K562 (cell line): Measurements from ENCODE around the gene RIC8B. TPM values are rescaled to one million over a fixed set of nuclear protein-coding genes. Genes with fewer than 3 reads are reported as not detected.

Experiments
- ATAC-seq: fragments of 200-7000 bp; cut with Tn5 transposase; 3 replicates; pipeline ENCODE4 v1.9.1; 2020; ENCODE audit warnings: moderate library complexity
- BruUV-seq: library from RNA; stranded (reverse); fragments of 400-500 nt; replicated peaks from 2 replicates; lab custom pipeline; 2021; lab: Mats Ljungman, UMichigan
- CTCF ChIA-PET: fragments of 300-600 bp; formaldehyde crosslinking; extraction: SDS; loops from one replicate; lab custom pipeline; 2021; ENCODE audit warnings: low intra/inter-chr PET ratio; lab: Yijun Ruan, JAX
- POLR2A ChIA-PET: fragments of 300-600, 350-650 bp; sonication (Branson Sonifier 250); formaldehyde crosslinking; extraction: SDS; loops from one replicate; lab custom pipeline; 2021; ENCODE audit warnings: antibody characterized with exemption, inconsistent platforms; lab: Yijun Ruan, JAX
- DNase-seq, 4 experiments: peaks; one replicate each; pipeline versions ENCODE4 v3.0.0 to v3.0.0-alpha.2; 2011 to 2018; ENCODE audit warnings: low spot score in 3 of 4, mixed read lengths in 3 of 4; ENCODE audit errors: extremely low read depth in 1 of 4
- FAIRE-seq: peaks from 2 replicates; lab custom pipeline; 2011; peaks lifted over from hg19 to GRCh38; lab: Jason Lieb, UNC
- H2AFZ ChIP-seq: 2 replicates; pipeline ENCODE4 v1.6.0; 2011; ENCODE audit warnings: low read depth, low read length, control low read depth, inconsistent platforms
- H3K27ac ChIP-seq: fragments of 200-600 bp; 3 replicates; pipeline ENCODE4 v1.8.0; 2011; ENCODE audit warnings: low read depth, mild to moderate bottlenecking, control low read depth, inconsistent platforms, low read length, moderate library complexity, mixed read lengths; ENCODE audit errors: extremely low read depth
- H3K27me3 ChIP-seq, 2 experiments: fragments of 300-600 bp in 1 of 2; 2 replicates in 1 of 2; 3 replicates in 1 of 2; pipeline versions ENCODE4 v1.6.0 to v1.8.0; 2011; ENCODE audit warnings: inconsistent platforms in 2 of 2, low read length in 2 of 2, mild to moderate bottlenecking in 1 of 2, mixed read lengths in 1 of 2, moderate library complexity in 1 of 2; ENCODE audit not compliant: control insufficient read depth in 2 of 2, insufficient read depth in 2 of 2
- H3K36me3 ChIP-seq: fragments of 300-600 bp; 3 replicates; pipeline ENCODE4 v1.8.0; 2011; ENCODE audit warnings: mild to moderate bottlenecking, low read length, inconsistent platforms; ENCODE audit not compliant: control insufficient read depth, insufficient read depth
- H3K4me1 ChIP-seq, 2 experiments: fragments of 200-600 bp in 1 of 2; replicated peaks in 1 of 2; 2 replicates in 1 of 2; 3 replicates in 1 of 2; pipeline versions ENCODE4 v1.5.1 to v1.8.0; 2011; ENCODE audit warnings: inconsistent platforms in 2 of 2, low read length in 2 of 2, mild to moderate bottlenecking in 1 of 2, mixed read lengths in 1 of 2, moderate library complexity in 1 of 2; ENCODE audit not compliant: control insufficient read depth in 2 of 2, insufficient read depth in 2 of 2
- H3K4me2 ChIP-seq: 2 replicates; pipeline ENCODE4 v1.6.1; 2011; ENCODE audit warnings: low read length, control low read depth, inconsistent platforms, mixed read lengths; ENCODE audit not compliant: insufficient read depth
- H3K4me3 ChIP-seq: fragments of 200-600 bp; sonication (generic), shearing (Covaris generic); 2 replicates; pipeline ENCODE4 v1.5.1; 2016; ENCODE audit warnings: control low read depth, inconsistent platforms
- H3K79me2 ChIP-seq: fragments of 200-600 bp; 3 replicates; pipeline ENCODE4 v1.8.0; 2011; ENCODE audit warnings: low read length, inconsistent platforms; ENCODE audit not compliant: control insufficient read depth, insufficient read depth
- H3K9ac ChIP-seq, 2 experiments: 2 replicates each; pipeline versions ENCODE4 v1.6.0 to v1.6.1; 2011; ENCODE audit warnings: low read depth in 2 of 2, low read length in 2 of 2, control low read depth in 1 of 2, inconsistent platforms in 1 of 2, mild to moderate bottlenecking in 1 of 2, mixed read lengths in 1 of 2; ENCODE audit not compliant: insufficient read depth in 1 of 2
- H3K9me1 ChIP-seq: one replicate; pipeline ENCODE4 v1.6.0; 2011; ENCODE audit warnings: inconsistent platforms, mild to moderate bottlenecking, low read length, moderate library complexity; ENCODE audit not compliant: control insufficient read depth, insufficient read depth
- H3K9me3 ChIP-seq: replicated peaks from 2 replicates; pipeline ENCODE4 v1.5.1; 2011; ENCODE audit warnings: low read depth, low read length, inconsistent platforms; ENCODE audit not compliant: control insufficient read depth, insufficient read depth
- H4K20me1 ChIP-seq: replicated peaks from 2 replicates; pipeline ENCODE4 v1.6.1; 2011; ENCODE audit warnings: low read length, inconsistent platforms, mixed read lengths; ENCODE audit not compliant: control insufficient read depth, insufficient read depth
- ARID2 ChIP-seq: fragments of 450-650 bp; IDR thresholded peaks from 2 replicates; pipeline ENCODE4 v1.6.1; 2017; ENCODE audit warnings: antibody characterized with exemption, mild to moderate bottlenecking
- CBX3 ChIP-seq, 2 experiments: IDR thresholded peaks; 1 replicate in 1 of 2; 2 replicates in 1 of 2; pipeline ENCODE4 v1.6.1; 2012; ENCODE audit warnings: inconsistent platforms in 2 of 2, low read length in 2 of 2, borderline replicate concordance in 1 of 2, control low read depth in 1 of 2
- CEBPB ChIP-seq: fragments of 450-650 bp; IDR thresholded peaks from 2 replicates; pipeline ENCODE4 v1.6.1; 2016; ENCODE audit warnings: missing genetic modification characterization, missing compliant biosample characterization
- DEAF1 ChIP-seq: fragments of 450-650 bp; formaldehyde crosslinking; IDR thresholded peaks from 2 replicates; pipeline ENCODE4 v1.4.0; 2020; ENCODE audit warnings: mild to moderate bottlenecking, moderate library complexity
- FOXP1 ChIP-seq: sonication (generic); formaldehyde crosslinking; IDR thresholded peaks from 2 replicates; pipeline ENCODE4 v1.8.0; 2022; ENCODE audit warnings: mild to moderate bottlenecking, missing genetic modification reagents
- MYNN ChIP-seq, 2 experiments: sonication (generic); formaldehyde crosslinking in 1 of 2; IDR thresholded peaks; 2 replicates each; pipeline versions ENCODE4 v1.5.0 to v1.6.1; 2016 to 2020; ENCODE audit warnings: antibody characterized with exemption in 1 of 2, missing genetic modification reagents in 1 of 2
- RFX1 ChIP-seq: fragments of 450-650 bp; IDR thresholded peaks from 2 replicates; pipeline ENCODE4 v1.6.1; 2016; ENCODE audit warnings: mild to moderate bottlenecking, moderate library complexity
- SMARCC2 ChIP-seq: fragments of 450-650 bp; IDR thresholded peaks from 2 replicates; pipeline ENCODE4 v1.6.1; 2017; ENCODE audit warnings: antibody characterized with exemption, moderate library complexity, mild to moderate bottlenecking, low read depth
- ZBTB17 ChIP-seq: fragments of 450-650 bp; formaldehyde crosslinking; IDR thresholded peaks from 2 replicates; pipeline ENCODE4 v1.4.0; 2020; ENCODE audit warnings: mild to moderate bottlenecking
- ZNF121 ChIP-seq: sonication (generic); formaldehyde crosslinking; conservative IDR thresholded peaks from 2 replicates; pipeline ENCODE4 v1.8.0; 2022; ENCODE audit warnings: missing genetic modification reagents
- ZNF511 ChIP-seq: sonication (generic); formaldehyde crosslinking; IDR thresholded peaks from 2 replicates; pipeline ENCODE4 v1.8.0; 2022; ENCODE audit warnings: mild to moderate bottlenecking, missing genetic modification reagents
- ZNF561 ChIP-seq: fragments of 450-650 bp; formaldehyde crosslinking; conservative IDR thresholded peaks from 2 replicates; pipeline ENCODE4 v1.4.0; 2020; ENCODE audit warnings: mild to moderate bottlenecking, moderate library complexity
- WGBS: fragments of 100-300 bp; shearing (Covaris generic); methylation state at CpG from one replicate; pipeline ENCODE4 v1.1.6; 2016; ENCODE audit warnings: low coverage, mixed read lengths; ENCODE audit not compliant: insufficient coverage; ENCODE audit errors: missing lambda C conversion rate; 5-methylcytosine and 5-hydroxymethylcytosine counted together
- in situ Hi-C: fragments of 300-500 bp; cut with MboI; formaldehyde crosslinking; loops from 4 replicates; pipeline ENCODE4 v1.15.0; 2018; ENCODE audit warnings: inconsistent platforms, mixed read lengths
- intact Hi-C: fragments of 100-400 bp; cut with micrococcal nuclease; formaldehyde crosslinking; loops from 2 replicates; pipeline ENCODE4 v1.14.2; 2022
- polyA plus RNA-seq, 8 experiments: library from polyadenylated mRNA; depleted of rRNA in 4 of 8; stranded (reverse) in 5 of 8; unstranded in 3 of 8; fragments of >200 nt; fragmentation: Nextera tagmentation in 2 of 8; fragmentation: Illumina TruSeq in 1 of 8; extraction: Ambion mirVana in 2 of 8; extraction: Trizol in 1 of 8; gene quantifications; 2 replicates each; pipeline versions ENCODE4 v1.2.1 to v1.2.3, GENCODE V29; 2011 to 2014; ENCODE audit warnings: inconsistent platforms in 1 of 8, missing spikeins in 1 of 8
- total RNA-seq, 7 experiments: library from RNA; depleted of rRNA in 6 of 7; stranded (reverse); fragments of >200 nt in 6 of 7; fragmentation: Illumina TruSeq in 2 of 7; extraction: Trizol in 2 of 7; gene quantifications; 2 replicates each; pipeline versions ENCODE4 v1.2.1 to v1.2.3, GENCODE V29; 2011 to 2021; ENCODE audit warnings: low replicate concordance in 1 of 7
- TF ChIP-seq, protein P1 (sequence below): sonication (generic); formaldehyde crosslinking; IDR thresholded peaks from 2 replicates; pipeline ENCODE4 v1.9.0; 2022; ENCODE audit warnings: mild to moderate bottlenecking, missing genetic modification reagents
- TF ChIP-seq, protein P2 (sequence below): fragments of 450-650 bp; formaldehyde crosslinking; IDR thresholded peaks from 2 replicates; pipeline ENCODE4 v1.4.0; 2020; ENCODE audit warnings: mild to moderate bottlenecking

Gene RIC8B
- total and polyA plus RNA-seq, 9 of the 15 experiments (the other 6 are each of a cell fraction or from before 2014, with no cell fraction given) = 0.92 to 8.1 (median 4.8) TPM

DNA sequence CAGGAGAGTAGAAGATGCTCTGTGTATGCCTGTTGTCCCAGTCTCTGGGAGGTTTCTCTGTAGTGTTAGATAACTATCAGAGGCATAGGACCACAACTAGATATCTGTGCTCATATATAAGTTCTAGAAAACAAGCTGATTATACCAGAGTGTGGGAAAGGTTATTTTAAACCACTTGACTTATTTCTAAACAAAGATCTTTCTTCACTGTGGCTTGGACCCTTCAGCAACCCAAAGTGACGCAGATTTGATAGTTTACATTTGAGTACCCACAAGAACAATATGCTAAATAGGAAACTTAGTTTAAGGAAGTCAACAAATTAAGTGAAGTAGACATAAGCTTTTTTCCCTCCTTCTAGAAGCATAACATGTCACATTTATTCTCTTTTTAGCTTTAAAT is 41.3 kb downstream of the RIC8B start (continued):
- no peak for TF ChIP-seq DEAF1 (CRISPR knock-in tag)
- TF ChIP-seq, all 486 proteins: peak for 0

DNA sequence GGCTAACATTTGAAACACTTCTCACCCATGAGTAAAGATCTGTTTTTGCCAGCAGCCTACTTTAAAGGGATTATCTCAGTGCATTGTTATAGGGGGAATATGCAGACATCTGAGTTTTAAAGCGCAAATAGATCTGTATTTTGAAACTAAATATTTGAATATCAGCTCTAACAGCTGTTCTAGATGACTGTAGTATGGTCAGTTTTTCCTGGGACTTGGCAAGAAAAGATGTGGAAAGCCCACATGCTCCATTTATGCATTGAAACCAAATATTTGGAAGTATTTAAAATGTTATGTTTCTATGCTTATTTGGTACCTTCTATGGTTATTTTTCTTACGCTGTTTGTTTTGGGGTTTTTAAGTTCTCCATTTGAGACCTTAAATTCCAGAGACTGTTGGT is 41.7 kb downstream of the RIC8B start:
- in situ Hi-C loops = no loop called here
- Histone ChIP-seq H4K20me1 (no peaks in the 10 kb centered on the region), H3K9me1 (no peaks in the 10 kb centered on the region), H3K9ac (no peak overlapping the region), H3K4me2 (no peak overlapping the region), H3K4me1 (no peaks in the 10 kb centered on the region), H3K9me3 (no peaks in the 10 kb centered on the region), H3K36me3 (peaks cover 11% of the 10 kb centered on the region; the same call in 2 of the 3 replicates), H3K79me2 (no peaks in the 10 kb centered on the region), H2AFZ (no peak overlapping the region), H3K27ac (no peak overlapping the region), H3K4me3 (no peak overlapping the region), H3K27me3 (no peaks in the 10 kb centered on the region)
- intact Hi-C loops = no loop called here
- FAIRE-seq (peak; percentile 74), DNase-seq (no peak), ATAC-seq (no peak)
- BruUV-seq = no TSS peak
- CTCF ChIA-PET = no interaction called here
- POLR2A ChIA-PET = interaction anchor here (0.6 to 0.9 kb wide), 2 partner anchors 15 to 94 kb away, joined by 3 read pairs; no protein-coding TSS in a partner anchor
- 90% methylated on average over 2 of the region's 2 CpGs for WGBS
- TF ChIP-seq FOXP1 (CRISPR knock-in tag) (no peak), SMARCC2 (no peak), ZNF121 (no peak), ARID2 (no peak), RFX1 (no peak), CBX3 (IDR thresholded peaks at IDR 0.05; ENCODE audit: borderline replicate concordance in 1 of 2, low read length in 2 of 2) (no peak), CEBPB (no peak), ZNF561 (CRISPR knock-in tag) (no peak), MYNN (IDR thresholded peaks at IDR 0.05) (no peak), MYNN (CRISPR knock-in tag; IDR thresholded peaks at IDR 0.05) (no peak), ZBTB17 (CRISPR knock-in tag) (no peak), ZNF511 (no peak)
- TF ChIP-seq, protein P1, sequence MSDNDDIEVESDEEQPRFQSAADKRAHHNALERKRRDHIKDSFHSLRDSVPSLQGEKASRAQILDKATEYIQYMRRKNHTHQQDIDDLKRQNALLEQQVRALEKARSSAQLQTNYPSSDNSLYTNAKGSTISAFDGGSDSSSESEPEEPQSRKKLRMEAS (CRISPR knock-in tag) = no peak
- TF ChIP-seq, protein P2, sequence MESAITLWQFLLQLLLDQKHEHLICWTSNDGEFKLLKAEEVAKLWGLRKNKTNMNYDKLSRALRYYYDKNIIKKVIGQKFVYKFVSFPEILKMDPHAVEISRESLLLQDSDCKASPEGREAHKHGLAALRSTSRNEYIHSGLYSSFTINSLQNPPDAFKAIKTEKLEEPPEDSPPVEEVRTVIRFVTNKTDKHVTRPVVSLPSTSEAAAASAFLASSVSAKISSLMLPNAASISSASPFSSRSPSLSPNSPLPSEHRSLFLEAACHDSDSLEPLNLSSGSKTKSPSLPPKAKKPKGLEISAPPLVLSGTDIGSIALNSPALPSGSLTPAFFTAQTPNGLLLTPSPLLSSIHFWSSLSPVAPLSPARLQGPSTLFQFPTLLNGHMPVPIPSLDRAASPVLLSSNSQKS (CRISPR knock-in tag) = no peak
